Astrocyte (in vitro differentiated cells and primary cell): Measurements from ENCODE around the gene PRKACA. TPM values are rescaled to one million over a fixed set of nuclear protein-coding genes. Genes with fewer than 3 reads are reported as not detected.

Source experiments
- DNase-seq: peaks from one replicate; pipeline ENCODE4 v3.0.0-alpha.2; 2010; ENCODE audit warnings: low read depth
- FAIRE-seq: peaks from 2 replicates; lab custom pipeline; 2011; peaks lifted over from hg19 to GRCh38; lab: Jason Lieb, UNC
- H2AFZ ChIP-seq: 2 replicates; pipeline ENCODE4 v1.6.0; 2012; ENCODE audit warnings: low read depth, low read length, inconsistent platforms
- H3K27ac ChIP-seq: 2 replicates; pipeline ENCODE4 v1.5.1; 2011; ENCODE audit warnings: low read depth, low read length, inconsistent platforms
- H3K27me3 ChIP-seq: 2 replicates; pipeline ENCODE4 v1.6.0; 2011; ENCODE audit warnings: low read length, inconsistent platforms; ENCODE audit not compliant: insufficient read depth
- H3K36me3 ChIP-seq: 2 replicates; pipeline ENCODE4 v1.5.1; 2011; ENCODE audit warnings: low read length, inconsistent platforms; ENCODE audit not compliant: insufficient read depth
- H3K4me1 ChIP-seq: 2 replicates; pipeline ENCODE4 v1.5.1; 2011; ENCODE audit warnings: low read length, inconsistent platforms; ENCODE audit not compliant: insufficient read depth
- H3K4me2 ChIP-seq: 2 replicates; pipeline ENCODE4 v1.6.0; 2012; ENCODE audit warnings: low read length, inconsistent platforms
- H3K4me3 ChIP-seq: 2 replicates; pipeline ENCODE4 v1.5.1; 2011; ENCODE audit warnings: low read depth, mild to moderate bottlenecking, low read length, inconsistent platforms; ENCODE audit not compliant: insufficient read depth
- H3K79me2 ChIP-seq: 2 replicates; pipeline ENCODE4 v1.6.0; 2012; ENCODE audit warnings: mild to moderate bottlenecking, low read length, inconsistent platforms; ENCODE audit not compliant: insufficient read depth
- H3K9ac ChIP-seq: 2 replicates; pipeline ENCODE4 v1.6.0; 2012; ENCODE audit warnings: mild to moderate bottlenecking, low read length, inconsistent platforms
- H3K9me3 ChIP-seq: 2 replicates; pipeline ENCODE4 v1.5.1; 2012; ENCODE audit warnings: low read depth, mild to moderate bottlenecking, low read length, inconsistent platforms; ENCODE audit not compliant: insufficient read depth
- H4K20me1 ChIP-seq: 2 replicates; pipeline ENCODE4 v1.6.0; 2012; ENCODE audit warnings: low read length, inconsistent platforms; ENCODE audit not compliant: insufficient read depth
- H3K27ac Mint-ChIP-seq: one replicate; pipeline ENCODE4 v1.8.0; 2021; ENCODE audit warnings: mild to moderate bottlenecking, mixed read lengths; ENCODE audit not compliant: unreplicated experiment
- H3K27me3 Mint-ChIP-seq: one replicate; pipeline ENCODE4 v1.8.0; 2021; ENCODE audit warnings: low read depth, mixed read lengths; ENCODE audit not compliant: unreplicated experiment
- H3K36me3 Mint-ChIP-seq: one replicate; pipeline ENCODE4 v1.8.0; 2021; ENCODE audit warnings: low read depth, mixed read lengths; ENCODE audit not compliant: unreplicated experiment
- H3K4me1 Mint-ChIP-seq: one replicate; pipeline ENCODE4 v1.8.0; 2021; ENCODE audit warnings: low read depth, mixed read lengths; ENCODE audit not compliant: unreplicated experiment
- H3K4me3 Mint-ChIP-seq: one replicate; pipeline ENCODE4 v1.8.0; 2021; ENCODE audit warnings: mild to moderate bottlenecking, moderate library complexity, mixed read lengths; ENCODE audit not compliant: unreplicated experiment
- H3K9me3 Mint-ChIP-seq: one replicate; pipeline ENCODE4 v1.8.0; 2021; ENCODE audit warnings: mild to moderate bottlenecking, mixed read lengths; ENCODE audit not compliant: unreplicated experiment
- CTCF ChIP-seq: IDR thresholded peaks from 2 replicates; pipeline ENCODE4 v1.5.1; 2011; ENCODE audit warnings: low read depth, mild to moderate bottlenecking, inconsistent platforms, low read length, moderate library complexity; ENCODE audit not compliant: insufficient read depth
- EZH2 ChIP-seq: IDR thresholded peaks from 2 replicates; pipeline ENCODE4 v1.6.1; 2012; ENCODE audit warnings: mild to moderate bottlenecking, low read length, inconsistent platforms; ENCODE audit not compliant: insufficient read depth
- total RNA-seq: library from RNA; stranded (reverse); gene quantifications from 2 replicates; pipeline ENCODE4 v1.2.1, GENCODE V29; 2021

Gene PRKACA
- total RNA-seq, 1 donor from 2014 or later = 80.5 TPM

GRCh38 chr19:14127176-14127575, 9.6 kb upstream of the PRKACA start:
- Histone ChIP-seq H3K4me3 (no peak overlapping the region), H3K4me2 (no peak overlapping the region), H3K79me2 (no peaks in the 10 kb centered on the region), H3K36me3 (no peaks in the 10 kb centered on the region), H4K20me1 (no peaks in the 10 kb centered on the region), H3K4me1 (no peaks in the 10 kb centered on the region), H3K9me3 (no peaks in the 10 kb centered on the region), H2AFZ (no peak overlapping the region), H3K27ac (no peak overlapping the region), H3K27me3 (no peaks in the 10 kb centered on the region), H3K9ac (no peak overlapping the region)
- no peak for FAIRE-seq
- H3K9me3 Mint-ChIP-seq = no peaks in the 10 kb centered on the region
- TF ChIP-seq EZH2 (no peak), CTCF (no peak)
- DNase-seq = no peak
- no peak overlapping the region for H3K4me3 Mint-ChIP-seq
- no peak overlapping the region for H3K27ac Mint-ChIP-seq
- H3K4me1 Mint-ChIP-seq = no peaks in the 10 kb centered on the region
- no peaks in the 10 kb centered on the region for H3K27me3 Mint-ChIP-seq
- H3K36me3 Mint-ChIP-seq = no peaks in the 10 kb centered on the region

- TF ChIP-seq EZH2 (no peak), CTCF (no peak)
- Histone ChIP-seq H2AFZ (no peak overlapping the region), H3K27ac (no peak overlapping the region), H3K4me3 (no peak overlapping the region), H3K4me1 (peaks cover 9% of the 10 kb centered on the region), H3K79me2 (no peaks in the 10 kb centered on the region), H3K27me3 (no peaks in the 10 kb centered on the region), H3K9me3 (no peaks in the 10 kb centered on the region), H4K20me1 (no peaks in the 10 kb centered on the region), H3K4me2 (no peak overlapping the region), H3K36me3 (no peaks in the 10 kb centered on the region), H3K9ac (no peak overlapping the region)
- no peaks in the 10 kb centered on the region for H3K27me3 Mint-ChIP-seq
- no peaks in the 10 kb centered on the region for H3K36me3 Mint-ChIP-seq
- peaks cover 7% of the 10 kb centered on the region for H3K4me1 Mint-ChIP-seq
- no peaks in the 10 kb centered on the region for H3K9me3 Mint-ChIP-seq
- no peak for FAIRE-seq
- H3K27ac Mint-ChIP-seq = no peak overlapping the region
- no peak for DNase-seq
- no peak overlapping the region for H3K4me3 Mint-ChIP-seq
These were observed 5.4 kb upstream of the PRKACA start for GRCh38 chr19:14122924-14123323.

GRCh38 chr19:14120497-14120780, 2.9 kb upstream of the PRKACA start:
- no peaks in the 10 kb centered on the region for H3K36me3 ChIP-seq
- Mint-ChIP-seq H3K27ac (no peak overlapping the region), H3K4me3 (no peak overlapping the region), H3K4me1 (peaks cover 19% of the 10 kb centered on the region), H3K9me3 (no peaks in the 10 kb centered on the region), H3K27me3 (no peaks in the 10 kb centered on the region), H3K36me3 (no peaks in the 10 kb centered on the region)
- H3K9me3 ChIP-seq = no peaks in the 10 kb centered on the region
- H3K4me1 ChIP-seq = peaks cover 19% of the 10 kb centered on the region
- DNase-seq (no peak), FAIRE-seq (no peak)
- no peak overlapping the region for H3K4me2 ChIP-seq
- no peak overlapping the region for H3K9ac ChIP-seq
- H3K27me3 ChIP-seq = no peaks in the 10 kb centered on the region
- H3K4me3 ChIP-seq = no peak overlapping the region
- peaks cover 18% of the 10 kb centered on the region for H4K20me1 ChIP-seq
- H3K27ac ChIP-seq = no peak overlapping the region
- H2AFZ ChIP-seq = no peak overlapping the region
- peaks cover 19% of the 10 kb centered on the region for H3K79me2 ChIP-seq
- TF ChIP-seq EZH2 (no peak), CTCF (no peak)
